CD4-positive, alpha-beta T cell (primary cell): ENCODE measurements around the gene IL18RAP. TPM values are rescaled to one million over a fixed set of nuclear protein-coding genes. Genes with fewer than 3 reads are reported as not detected.

Experiments
- ATAC-seq: fragments of 200-7000 bp; cut with Tn5 transposase; one replicate; pipeline ENCODE4 v1.10.0; 2022; ENCODE audit warnings: mild to moderate bottlenecking; ENCODE audit not compliant: poor library complexity
- CTCF ChIA-PET: fragments of 350-600 bp; sonication (Branson Sonifier 250); formaldehyde crosslinking; loops from one replicate; lab custom pipeline; 2021; ENCODE audit warnings: antibody characterized with exemption, inconsistent platforms; lab: Charles Lee
- POLR2A ChIA-PET: fragments of 350-600 bp; sonication (Branson Sonifier 250); formaldehyde crosslinking; loops from one replicate; lab custom pipeline; 2021; ENCODE audit warnings: antibody characterized with exemption, inconsistent platforms; lab: Charles Lee
- DNase-seq, 14 experiments: peaks; one replicate each; pipeline ENCODE4 v3.0.0-alpha.2; 2013 to 2020; ENCODE audit warnings: mixed read lengths in 2 of 14
- H3K27ac ChIP-seq, 2 donors: one replicate each; pipeline versions ENCODE4 v1.5.1 to v1.7.0; 2013; ENCODE audit warnings: low read length in 2 of 2, low read depth in 1 of 2, mild to moderate bottlenecking in 1 of 2
- H3K27me3 ChIP-seq, 2 experiments: 1 replicate in 1 of 2; 2 replicates in 1 of 2; pipeline versions ENCODE4 v1.6.1 to v1.7.0; 2013; ENCODE audit warnings: low read length in 2 of 2, control low read depth in 1 of 2, mild to moderate bottlenecking in 1 of 2, moderate library complexity in 1 of 2; ENCODE audit not compliant: insufficient read depth in 2 of 2, control insufficient read depth in 1 of 2
- H3K36me3 ChIP-seq: one replicate; pipeline ENCODE4 v1.6.1; 2013; ENCODE audit warnings: low read length, control low read depth; ENCODE audit not compliant: insufficient read depth
- H3K4me1 ChIP-seq: one replicate; pipeline ENCODE4 v1.6.1; 2013; ENCODE audit warnings: low read length, control low read depth; ENCODE audit not compliant: insufficient read depth
- H3K4me3 ChIP-seq: one replicate; pipeline ENCODE4 v1.5.1; 2013; ENCODE audit warnings: mild to moderate bottlenecking, low read length, moderate library complexity
- H3K9me3 ChIP-seq, 2 experiments: 1 replicate in 1 of 2; 2 replicates in 1 of 2; pipeline versions ENCODE4 v1.6.1 to v1.7.0; 2013; ENCODE audit warnings: low read length in 2 of 2, mild to moderate bottlenecking in 2 of 2, control low read depth in 1 of 2, moderate library complexity in 1 of 2; ENCODE audit not compliant: control insufficient read depth in 1 of 2, insufficient read depth in 1 of 2
- H3K27ac Mint-ChIP-seq: one replicate; pipeline ENCODE4 v1.8.0; 2020; ENCODE audit warnings: mixed read lengths
- H3K27me3 Mint-ChIP-seq: one replicate; pipeline ENCODE4 v1.8.0; 2021; ENCODE audit warnings: mixed read lengths
- H3K36me3 Mint-ChIP-seq: one replicate; pipeline ENCODE4 v1.8.0; 2021; ENCODE audit warnings: low read depth, mixed read lengths
- H3K4me1 Mint-ChIP-seq: one replicate; pipeline ENCODE4 v1.8.0; 2021; ENCODE audit warnings: low read depth, mixed read lengths
- H3K4me3 Mint-ChIP-seq: one replicate; pipeline ENCODE4 v1.8.0; 2020; ENCODE audit warnings: mild to moderate bottlenecking, mixed read lengths
- H3K9me3 Mint-ChIP-seq: one replicate; pipeline ENCODE4 v1.8.0; 2020; ENCODE audit warnings: mixed read lengths
- CTCF ChIP-seq: fragments of 200-600 bp; IDR thresholded peaks from one replicate; pipeline ENCODE4 v1.8.0; 2022; ENCODE audit warnings: antibody characterized with exemption, mild to moderate bottlenecking
- intact Hi-C, 2 experiments: fragments of 100-400 bp; cut with DNase I in 1 of 2; cut with micrococcal nuclease in 1 of 2; formaldehyde crosslinking; loops; one replicate each; pipeline versions ENCODE4 v1.15.1 to v1.9.0; 2023 to 2025; cut with DNase I, micrococcal nuclease
- total RNA-seq, 174 experiments: library from RNA in 2 of 174; stranded (reverse) in 2 of 174; gene quantifications; one replicate each; pipeline ENCODE4 v1.2.3 and lab custom pipeline; 2021 to 2026

The IL18RAP gene
- total RNA-seq, 2 experiments from 2014 or later, result 2.3 to 2.6 TPM

- H3K36me3 Mint-ChIP-seq, result no peaks in the 10 kb centered on the region
- no peak for ATAC-seq
- DNase-seq, result no peak
Measured at GRCh38 chr2:102474785-102475184, 51.8 kb downstream of the IL18RAP start.

GRCh38 chr2:102478686-102479470, 55.9 kb downstream of the IL18RAP start:
- intact Hi-C loops, result no loop called here
- no peak for TF ChIP-seq CTCF
- no peak overlapping the region for H3K4me3 Mint-ChIP-seq
- no peaks in the 10 kb centered on the region for H3K36me3 Mint-ChIP-seq
- no peaks in the 10 kb centered on the region for H3K9me3 Mint-ChIP-seq
- H3K27me3 Mint-ChIP-seq, result peaks cover 9% of the 10 kb centered on the region
- ChIA-PET POLR2A (no interaction called here), CTCF (no interaction called here)
- DNase-seq, result no peak
- Histone ChIP-seq H3K27ac (no peak overlapping the region), H3K4me3 (no peak overlapping the region), H3K9me3 (peaks cover 0 to 7% of the 10 kb centered on the region in 2 experiments), H3K27me3 (peaks cover 0 to 3% of the 10 kb centered on the region in 2 experiments), H3K36me3 (no peaks in the 10 kb centered on the region), H3K4me1 (no peaks in the 10 kb centered on the region)
- H3K27ac Mint-ChIP-seq, result no peak overlapping the region
- H3K4me1 Mint-ChIP-seq, result no peaks in the 10 kb centered on the region
- ATAC-seq, result no peak

More at GRCh38 chr2:102474785-102475184, 51.8 kb downstream of the IL18RAP start:
- H3K27ac ChIP-seq, result no peak overlapping the region
- Mint-ChIP-seq H3K4me1 (no peaks in the 10 kb centered on the region), H3K27me3 (peaks cover 21% of the 10 kb centered on the region), H3K9me3 (peaks cover 3% of the 10 kb centered on the region), H3K4me3 (no peak overlapping the region), H3K27ac (no peak overlapping the region)
- POLR2A ChIA-PET, result no interaction called here
- TF ChIP-seq CTCF, result no peak
- no peak overlapping the region for H3K4me3 ChIP-seq
- H3K36me3 ChIP-seq, result no peaks in the 10 kb centered on the region
- CTCF ChIA-PET, result interaction anchor here (1.0 to 2.6 kb wide), 2 partner anchors 15 to 455 kb away, joined by 3 to 9 read pairs; no protein-coding TSS in a partner anchor
- H3K4me1 ChIP-seq, result no peaks in the 10 kb centered on the region
- intact Hi-C loops, result loop anchor here in 1 of 2 experiments (5.0 kb wide), 1 partner anchor 143 kb away; the partner anchor contains the start of gene SLC9A2
- H3K9me3 ChIP-seq, result peaks cover 0 to 7% of the 10 kb centered on the region in 2 experiments
- H3K27me3 ChIP-seq, result peaks cover 0 to 20% of the 10 kb centered on the region in 2 experiments

- H3K27me3 Mint-ChIP-seq, result peaks cover 13% of the 10 kb centered on the region
- CTCF ChIA-PET, result no interaction called here
- POLR2A ChIA-PET, result no interaction called here
- H3K4me1 ChIP-seq, result no peaks in the 10 kb centered on the region
- H3K9me3 Mint-ChIP-seq, result no peaks in the 10 kb centered on the region
- ATAC-seq, result no peak
- no peaks in the 10 kb centered on the region for H3K36me3 ChIP-seq
- no peak overlapping the region for H3K4me3 ChIP-seq
- no peak for TF ChIP-seq CTCF
- no peak overlapping the region for H3K4me3 Mint-ChIP-seq
- intact Hi-C loops, result no loop called here
- H3K27ac ChIP-seq, result no peak overlapping the region
- H3K27ac Mint-ChIP-seq, result no peak overlapping the region
- DNase-seq, result no peak
- peaks cover 0 to 7% of the 10 kb centered on the region in 2 experiments for H3K9me3 ChIP-seq
- H3K27me3 ChIP-seq, result peaks cover 1 to 3% of the 10 kb centered on the region in 2 experiments
- no peaks in the 10 kb centered on the region for H3K4me1 Mint-ChIP-seq
- no peaks in the 10 kb centered on the region for H3K36me3 Mint-ChIP-seq
Measured at GRCh38 chr2:102480285-102481195, 57.6 kb downstream of the IL18RAP start.
